NCI-H2227 treated with DMSO at 0.1 percent for 48 hours (cell line): ENCODE results near the gene CNTN4.

ENCODE experiments used
- DNase-seq: peaks from one replicate; lab custom pipeline; 2025; lab: John Stamatoyannopoulos, UW

CNTN4 gene

GRCh38 chr3:2701471-2701870 lies 602.8 kb downstream of the CNTN4 start:
- DNase-seq = no peak

GRCh38 chr3:2706144-2706835 lies 607.6 kb downstream of the CNTN4 start:
- no peak for DNase-seq

GRCh38 chr3:2706836-2707210 lies 608.2 kb downstream of the CNTN4 start:
- no peak for DNase-seq

DNA sequence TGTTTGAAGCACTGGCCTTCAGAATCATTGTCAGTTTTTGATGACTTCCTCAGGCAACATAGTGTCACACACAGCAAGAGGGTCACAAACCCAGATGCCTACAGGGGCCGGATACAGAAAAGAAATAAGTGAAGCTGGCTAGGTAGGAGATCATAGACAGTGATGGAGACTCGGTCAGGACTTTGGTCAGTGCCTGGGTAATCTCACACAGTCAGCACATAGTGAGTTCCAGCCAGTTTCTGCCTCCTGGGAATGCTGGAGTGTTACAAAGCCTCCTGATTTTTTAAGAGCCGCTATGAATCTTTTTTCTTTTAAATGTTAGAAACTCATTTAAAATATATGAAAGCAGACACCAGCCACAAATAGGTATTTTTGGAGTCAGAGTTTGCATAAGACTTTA lies 612.4 kb downstream of the CNTN4 start:
- DNase-seq = no peak

DNA sequence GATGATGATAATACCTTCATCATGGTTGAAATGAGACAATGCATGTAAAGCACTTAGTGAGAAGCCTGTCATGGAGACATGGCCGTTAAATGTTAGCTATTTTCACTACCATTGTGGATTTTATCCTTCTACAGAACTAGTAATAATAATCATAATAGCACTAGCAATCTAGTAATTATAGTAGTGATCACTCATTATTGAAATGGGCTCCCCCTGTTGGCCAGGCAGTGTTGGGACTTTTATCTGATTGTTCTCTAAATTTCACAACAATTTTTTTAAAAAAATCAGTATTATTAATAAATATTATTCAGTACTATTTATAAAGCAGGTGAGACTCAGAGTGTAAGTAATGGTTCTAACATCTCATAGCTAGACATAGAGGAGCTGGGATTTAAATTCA lies 615.3 kb downstream of the CNTN4 start:
- DNase-seq = no peak

DNA sequence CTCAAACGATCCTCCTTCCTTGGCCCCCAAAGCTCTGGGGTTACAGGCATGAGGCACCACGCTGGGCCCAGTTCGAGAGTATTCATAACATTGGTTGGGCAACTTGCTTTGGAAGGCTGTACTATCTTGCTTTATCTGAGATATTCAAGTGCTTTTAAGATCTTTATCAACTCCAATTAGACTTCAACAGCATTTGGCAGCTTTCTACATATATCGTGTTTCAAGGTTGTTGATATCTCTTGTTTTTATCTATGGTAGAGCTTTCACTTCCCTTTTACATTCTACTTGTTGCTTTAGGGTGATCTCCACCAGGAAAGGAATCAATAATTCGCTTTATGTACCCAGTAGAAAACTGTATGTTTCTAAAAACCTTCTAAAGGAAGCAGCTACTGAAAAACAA lies 616.2 kb downstream of the CNTN4 start:
- DNase-seq = no peak

DNA sequence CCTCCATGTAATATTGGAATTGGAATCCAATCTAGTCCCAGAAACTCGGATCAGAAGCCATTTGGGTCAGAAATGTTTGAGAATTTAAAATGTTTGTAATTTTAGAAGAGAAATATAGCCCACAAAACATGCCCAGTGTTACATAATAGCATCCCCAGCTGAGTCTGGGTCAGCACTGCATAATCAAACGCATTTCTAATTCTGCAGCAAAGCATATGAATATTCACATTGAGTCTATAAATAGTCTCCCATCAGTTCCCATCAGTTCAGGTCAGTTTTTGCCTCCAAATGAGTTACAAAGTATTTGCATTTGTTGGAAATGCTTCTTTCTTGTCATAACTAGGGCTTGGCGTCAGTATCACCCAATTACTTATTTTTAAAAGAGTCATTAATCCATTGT lies 628.4 kb downstream of the CNTN4 start:
- no peak for DNase-seq

- DNase-seq = no peak
These were observed 629.1 kb downstream of the CNTN4 start for GRCh38 chr3:2727610-2728318.

DNA sequence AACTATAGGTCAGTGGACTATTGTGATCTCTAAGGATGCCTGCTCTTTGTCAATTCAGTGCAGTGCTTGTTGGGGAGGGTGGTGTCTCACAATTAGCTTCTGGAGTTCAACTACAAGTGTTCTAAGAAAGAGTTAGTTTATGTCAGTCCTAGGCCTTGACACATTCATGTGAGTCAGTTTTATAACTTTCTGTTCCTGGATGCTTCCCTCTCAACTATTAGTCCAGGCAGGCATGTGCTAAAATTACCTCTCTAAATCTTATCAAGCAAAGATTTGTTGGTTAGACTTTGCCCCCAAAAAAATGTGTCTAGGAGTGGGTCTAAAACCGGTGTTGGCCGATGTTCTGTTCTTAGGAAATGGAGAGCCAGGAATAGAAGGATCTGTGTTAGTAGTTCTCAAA lies 633.2 kb downstream of the CNTN4 start:
- no peak for DNase-seq

- no peak for DNase-seq
These were observed 636.8 kb downstream of the CNTN4 start for GRCh38 chr3:2735392-2735894.

GRCh38 chr3:2741516-2741915 lies 642.9 kb downstream of the CNTN4 start:
- no peak for DNase-seq

DNA sequence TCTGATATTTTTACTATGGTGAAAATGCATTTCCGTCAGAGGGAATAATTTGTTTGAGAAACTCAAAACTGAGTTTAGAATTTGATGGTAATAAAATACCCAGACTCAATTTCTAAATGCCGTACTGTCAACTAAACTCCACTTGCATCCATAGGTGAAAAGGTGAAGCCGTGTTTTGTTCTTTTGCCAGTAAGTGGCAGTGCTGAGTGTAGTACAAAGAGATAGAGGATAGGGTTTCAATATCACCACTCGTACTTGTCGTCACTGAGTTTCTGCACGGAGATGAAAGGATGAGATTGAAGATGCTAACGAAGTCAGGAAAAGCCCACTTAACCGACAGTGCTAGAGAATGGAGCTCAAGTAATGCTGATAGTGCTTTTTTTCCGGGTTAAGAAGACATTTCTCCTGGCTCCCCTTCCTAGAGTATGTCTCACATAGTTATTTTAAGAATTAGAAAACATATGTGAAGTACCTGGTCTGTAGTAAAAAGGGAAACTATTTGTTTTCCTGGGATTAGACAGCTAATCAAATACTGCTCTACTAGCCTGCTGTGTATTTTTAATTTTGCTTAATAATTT lies 666.4 kb downstream of the CNTN4 start:
- DNase-seq = peak; percentile 19

- DNase-seq = no peak
These were observed 671.8 kb downstream of the CNTN4 start for GRCh38 chr3:2770451-2770850.

- no peak for DNase-seq
These were observed 672.5 kb downstream of the CNTN4 start for GRCh38 chr3:2771193-2771592.

DNA sequence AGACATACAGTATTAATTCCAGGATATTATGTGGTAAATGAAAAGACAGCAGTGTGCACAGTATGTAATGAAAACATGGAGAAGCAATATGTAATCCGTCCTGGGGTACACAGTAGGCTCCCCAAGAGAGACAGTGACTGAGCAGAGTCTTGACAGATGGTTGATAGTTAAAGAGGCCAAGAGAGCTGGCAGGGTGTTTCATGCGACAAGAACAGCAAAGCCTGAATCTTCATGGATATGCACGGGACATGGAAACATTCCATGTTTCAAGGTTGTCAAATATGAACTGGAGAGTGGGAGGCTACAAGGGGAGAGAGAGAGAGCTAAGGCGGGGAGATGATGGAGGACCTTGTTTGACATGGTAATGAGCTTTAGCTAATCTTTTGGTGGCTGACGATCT lies 673.1 kb downstream of the CNTN4 start:
- no peak for DNase-seq

DNA sequence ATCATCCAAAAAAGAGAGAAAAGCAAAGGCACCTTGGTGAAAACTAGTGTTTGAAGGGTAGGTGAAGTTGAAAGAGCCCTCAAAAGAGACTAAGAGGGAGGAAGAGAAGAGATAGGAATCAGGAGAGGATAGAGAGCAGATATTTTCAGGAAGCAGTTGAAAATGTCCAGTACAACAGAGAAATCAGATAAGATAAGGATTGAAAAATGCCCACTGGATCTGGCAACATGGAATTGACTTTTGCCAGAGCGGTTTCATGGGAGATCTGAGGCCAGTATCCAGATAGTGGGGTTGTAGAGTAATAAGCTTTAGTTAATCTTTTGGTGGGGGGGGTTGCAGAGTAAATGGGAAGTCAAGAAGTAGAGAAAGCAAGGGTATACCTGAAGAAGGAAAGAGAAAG lies 674.1 kb downstream of the CNTN4 start:
- no peak for DNase-seq

GRCh38 chr3:2774481-2775249 lies 676.0 kb downstream of the CNTN4 start:
- DNase-seq = no peak

DNA sequence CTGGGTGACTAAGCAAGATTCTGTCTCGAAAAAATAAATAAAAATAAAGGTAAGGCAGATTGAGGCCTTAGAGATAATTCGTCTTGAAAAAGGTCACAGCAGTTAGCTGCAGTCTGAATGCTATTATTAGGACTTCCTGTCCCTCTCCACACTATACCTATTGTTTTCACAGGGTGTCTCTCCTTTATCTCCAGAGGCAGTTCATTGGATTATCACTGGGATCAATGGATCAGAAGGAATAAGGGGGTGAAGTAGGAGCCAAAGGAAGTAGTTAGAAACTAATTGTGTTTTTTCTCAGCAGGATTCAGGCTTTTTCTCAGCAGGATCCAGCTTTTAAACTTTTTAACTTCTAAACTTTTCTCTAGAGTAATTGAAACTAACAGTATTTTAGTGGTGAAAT lies 684.6 kb downstream of the CNTN4 start:
- DNase-seq = no peak

GRCh38 chr3:2784627-2785026 lies 686.0 kb downstream of the CNTN4 start:
- DNase-seq = no peak

GRCh38 chr3:2790266-2790815 lies 691.7 kb downstream of the CNTN4 start:
- DNase-seq = no peak

- no peak for DNase-seq
These were observed 693.8 kb downstream of the CNTN4 start for GRCh38 chr3:2792432-2792831.

DNA sequence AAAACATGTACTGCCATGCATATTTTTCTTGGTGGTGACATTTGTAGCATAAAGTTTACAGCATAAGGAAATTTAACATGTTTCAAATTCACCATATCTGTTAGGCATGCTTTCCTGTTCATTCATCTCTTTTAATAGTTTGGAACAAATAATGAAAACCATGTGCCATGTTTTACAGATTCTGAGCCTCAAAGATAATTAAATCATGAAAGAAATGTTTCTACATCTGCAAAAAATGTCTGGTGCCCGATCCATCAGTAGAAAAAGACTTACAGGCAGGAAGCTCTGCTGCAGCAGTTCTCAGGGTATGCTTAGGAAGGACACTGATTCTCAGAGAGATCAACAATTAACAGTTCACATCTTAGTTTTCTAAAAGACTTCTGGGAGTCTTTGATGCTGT lies 695.3 kb downstream of the CNTN4 start:
- no peak for DNase-seq
